H9 (cell line): ENCODE measurements around the gene SLC12A6. TPM values are rescaled to one million over a fixed set of nuclear protein-coding genes. Genes with fewer than 3 reads are reported as not detected.

Source experiments
- DNase-seq: peaks from one replicate; pipeline ENCODE4 v3.0.0-alpha.2; 2017
- H2AFZ ChIP-seq: one replicate; pipeline ENCODE4 v1.6.1; 2013; ENCODE audit warnings: mild to moderate bottlenecking, low read length, control low read depth, moderate library complexity
- H2AK5ac ChIP-seq: 2 replicates; pipeline ENCODE4 v1.6.1; 2013; ENCODE audit warnings: low read length, control low read depth, mixed read lengths; ENCODE audit not compliant: insufficient read length
- H2BK120ac ChIP-seq: one replicate; pipeline ENCODE4 v1.6.1; 2013; ENCODE audit warnings: low read depth, mild to moderate bottlenecking, low read length, control low read depth, inconsistent platforms; ENCODE audit not compliant: poor library complexity, severe bottlenecking
- H2BK12ac ChIP-seq: 2 replicates; pipeline ENCODE4 v1.6.1; 2013; ENCODE audit warnings: low read length, control low read depth, mixed read lengths, low read depth; ENCODE audit not compliant: insufficient read length
- H2BK15ac ChIP-seq: 2 replicates; pipeline ENCODE4 v1.6.1; 2013; ENCODE audit warnings: low read depth, low read length, control low read depth
- H2BK20ac ChIP-seq: one replicate; pipeline ENCODE4 v1.6.1; 2013; ENCODE audit warnings: low read depth, mild to moderate bottlenecking, low read length, control low read depth, inconsistent platforms; ENCODE audit not compliant: poor library complexity, severe bottlenecking
- H2BK5ac ChIP-seq: 2 replicates; pipeline ENCODE4 v1.6.1; 2013; ENCODE audit warnings: low read length, control low read depth, mixed read lengths; ENCODE audit not compliant: insufficient read length
- H3K14ac ChIP-seq: 2 replicates; pipeline ENCODE4 v1.6.1; 2013; ENCODE audit warnings: low read length, control low read depth; ENCODE audit not compliant: insufficient read depth
- H3K18ac ChIP-seq: 2 replicates; pipeline ENCODE4 v1.6.1; 2013; ENCODE audit warnings: low read depth, mild to moderate bottlenecking, mixed read lengths, low read length, control low read depth; ENCODE audit not compliant: insufficient read length
- H3K23ac ChIP-seq: 2 replicates; pipeline ENCODE4 v1.6.1; 2013; ENCODE audit warnings: low read length, control low read depth, mixed read lengths, low read depth; ENCODE audit not compliant: insufficient read length
- H3K23me2 ChIP-seq: 2 replicates; pipeline ENCODE4 v1.6.1; 2013; ENCODE audit warnings: low read depth, mild to moderate bottlenecking, mixed read lengths, low read length, control low read depth; ENCODE audit not compliant: insufficient read length, poor library complexity, severe bottlenecking
- H3K27ac ChIP-seq: 2 replicates; pipeline ENCODE4 v1.5.1; 2013; ENCODE audit warnings: low read length, control low read depth, mixed read lengths, low read depth; ENCODE audit not compliant: insufficient read length
- H3K27me3 ChIP-seq: 2 replicates; pipeline ENCODE4 v1.6.1; 2013; ENCODE audit warnings: low read length, control low read depth, inconsistent platforms; ENCODE audit not compliant: insufficient read depth
- H3K4ac ChIP-seq: 2 replicates; pipeline ENCODE4 v1.6.1; 2013; ENCODE audit warnings: low read depth, mild to moderate bottlenecking, control low read depth, inconsistent platforms, low read length, moderate library complexity
- H3K4me1 ChIP-seq: 2 replicates; pipeline ENCODE4 v1.6.1; 2013; ENCODE audit warnings: low read length, control low read depth, inconsistent platforms; ENCODE audit not compliant: insufficient read depth
- H3K4me2 ChIP-seq: 2 replicates; pipeline ENCODE4 v1.6.1; 2013; ENCODE audit warnings: low read length, control low read depth, mixed read lengths; ENCODE audit not compliant: insufficient read length, insufficient read depth
- H3K56ac ChIP-seq: 2 replicates; pipeline ENCODE4 v1.6.1; 2013; ENCODE audit warnings: low read depth, mild to moderate bottlenecking, mixed read lengths, low read length, control low read depth; ENCODE audit not compliant: insufficient read length
- H3K79me1 ChIP-seq: 2 replicates; pipeline ENCODE4 v1.6.1; 2013; ENCODE audit warnings: low read depth, mild to moderate bottlenecking, moderate library complexity, low read length, control low read depth, inconsistent platforms; ENCODE audit not compliant: insufficient read depth, poor library complexity, severe bottlenecking
- H3K79me2 ChIP-seq: 2 replicates; pipeline ENCODE4 v1.6.1; 2013; ENCODE audit warnings: low read length, control low read depth, inconsistent platforms; ENCODE audit not compliant: insufficient read depth
- H3K9ac ChIP-seq: 2 replicates; pipeline ENCODE4 v1.6.1; 2013; ENCODE audit warnings: low read length, control low read depth, mixed read lengths; ENCODE audit not compliant: insufficient read length; ENCODE audit errors: extremely low read depth
- H3K9me3 ChIP-seq: one replicate; pipeline ENCODE4 v1.6.1; 2013; ENCODE audit warnings: low read depth, low read length, inconsistent platforms; ENCODE audit not compliant: control insufficient read depth
- H3T11ph ChIP-seq: one replicate; pipeline ENCODE4 v1.6.1; 2013; ENCODE audit warnings: mild to moderate bottlenecking, low read length, control low read depth, inconsistent platforms
- H4K20me1 ChIP-seq: one replicate; pipeline ENCODE4 v1.6.1; 2013; ENCODE audit not compliant: control insufficient read depth, insufficient read length, insufficient read depth
- H4K5ac ChIP-seq: 2 replicates; pipeline ENCODE4 v1.6.1; 2013; ENCODE audit warnings: low read depth, mild to moderate bottlenecking, mixed read lengths, low read length, control low read depth; ENCODE audit not compliant: insufficient read length
- H4K8ac ChIP-seq: replicated peaks from 2 replicates; pipeline ENCODE4 v1.6.1; 2013; ENCODE audit warnings: low read length, control low read depth, mixed read lengths, low read depth; ENCODE audit not compliant: insufficient read length
- H4K91ac ChIP-seq: 2 replicates; pipeline ENCODE4 v1.6.1; 2013; ENCODE audit warnings: low read depth, mild to moderate bottlenecking, moderate library complexity, mixed read lengths, low read length, control low read depth; ENCODE audit not compliant: insufficient read length
- H3K27ac Mint-ChIP-seq, 3 experiments: 2 replicates in 2 of 3; 3 replicates in 1 of 3; pipeline ENCODE4 v1.8.0; 2020 to 2021; ENCODE audit warnings: mixed read lengths in 3 of 3, mild to moderate bottlenecking in 1 of 3, moderate library complexity in 1 of 3
- H3K27me3 Mint-ChIP-seq: 2 replicates; pipeline ENCODE4 v1.8.0; 2021; ENCODE audit warnings: low read depth, mild to moderate bottlenecking, moderate library complexity, mixed read lengths
- H3K36me3 Mint-ChIP-seq, 3 experiments: 2 replicates in 2 of 3; 3 replicates in 1 of 3; pipeline ENCODE4 v1.8.0; 2020 to 2021; ENCODE audit warnings: low read depth in 3 of 3, mixed read lengths in 3 of 3; ENCODE audit not compliant: insufficient read depth in 1 of 3
- H3K4me1 Mint-ChIP-seq, 2 experiments: 2 replicates each; pipeline ENCODE4 v1.8.0; 2020; ENCODE audit warnings: mixed read lengths in 2 of 2
- H3K4me3 Mint-ChIP-seq, 2 experiments: 2 replicates in 1 of 2; 3 replicates in 1 of 2; pipeline ENCODE4 v1.8.0; 2020 to 2021; ENCODE audit warnings: mild to moderate bottlenecking in 2 of 2, mixed read lengths in 2 of 2, moderate library complexity in 1 of 2
- H3K9me3 Mint-ChIP-seq, 2 experiments: 2 replicates in 1 of 2; 3 replicates in 1 of 2; pipeline ENCODE4 v1.8.0; 2020; ENCODE audit warnings: mild to moderate bottlenecking in 2 of 2, mixed read lengths in 2 of 2, moderate library complexity in 1 of 2
- WGBS: extraction: QIAGEN DNeasy Blood & Tissue Kit; methylation state at CpG from one replicate; pipeline ENCODE4 v1.1.7; 2013; ENCODE audit warnings: missing lambda C conversion rate, low lambda C conversion rate, mixed read lengths; ENCODE audit not compliant: insufficient read length; ENCODE audit errors: extremely low coverage; 5-methylcytosine and 5-hydroxymethylcytosine counted together
- total RNA-seq: library from RNA; stranded (reverse); gene quantifications from 2 replicates; pipeline ENCODE4 v1.2.1, GENCODE V29; 2021
- TF ChIP-seq, protein P1 (sequence below): fragments of 200-600 bp; sonication (generic); conservative IDR thresholded peaks from 3 replicates; pipeline ENCODE4 v1.8.0; 2021; ENCODE audit warnings: antibody characterized with exemption, mild to moderate bottlenecking

Gene SLC12A6
- total RNA-seq, 1 experiment from 2014 or later: 11.1 TPM

DNA sequence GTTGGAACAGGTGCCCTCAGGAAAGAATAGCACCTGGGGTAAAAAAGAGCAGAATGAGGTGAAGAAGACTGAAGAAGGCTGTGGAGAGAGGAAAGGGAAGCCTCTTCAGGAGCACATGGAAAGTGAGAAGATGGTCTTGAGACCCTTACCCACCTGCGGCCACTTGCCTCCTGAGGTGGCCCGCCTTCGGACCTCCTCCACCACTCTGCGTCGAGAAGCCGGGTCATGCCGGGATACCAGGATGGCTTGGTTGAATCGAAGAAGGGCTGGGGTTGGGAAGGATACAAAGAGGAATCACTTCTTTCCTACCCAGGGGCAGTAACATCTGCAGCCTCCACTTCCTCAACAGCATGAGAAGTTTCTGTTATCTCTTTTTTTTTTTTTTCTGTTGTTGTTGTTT, 26.5 kb upstream of the SLC12A6 start:
- Histone ChIP-seq H3K4me2 (no peak overlapping the region), H3K23ac (no peak overlapping the region), H3K4me1 (peaks cover 6% of the 10 kb centered on the region; the same call in 1 of the 2 replicates), H3K4ac (no peak overlapping the region), H3K27ac (no peak overlapping the region), H2BK12ac (no peak overlapping the region), H3K14ac (no peak overlapping the region), H2AK5ac (no peak overlapping the region), H4K8ac (no peak overlapping the region), H3K23me2 (peaks cover 12% of the 10 kb centered on the region), H3K79me1 (peaks cover 9% of the 10 kb centered on the region), H2BK20ac (no peak overlapping the region), H3K27me3 (no peaks in the 10 kb centered on the region), H2AFZ (no peak overlapping the region), H2BK120ac (no peak overlapping the region), H3K79me2 (peaks cover 6% of the 10 kb centered on the region; the same call in 1 of the 2 replicates), H2BK15ac (no peak overlapping the region), H3K9ac (no peak overlapping the region), H3K56ac (no peak overlapping the region), H2BK5ac (no peak overlapping the region), H4K5ac (no peak overlapping the region), H3K18ac (no peak overlapping the region), H3T11ph (no peak overlapping the region), H3K9me3 (no peaks in the 10 kb centered on the region), H4K20me1 (no peaks in the 10 kb centered on the region), H4K91ac (no peak overlapping the region)
- Mint-ChIP-seq H3K9me3 (no peaks in the 10 kb centered on the region; a peak in 1 of 5 replicates), H3K4me3 (no peak overlapping the region), H3K27ac (no peak overlapping the region), H3K27me3 (no peaks in the 10 kb centered on the region; the same call in 1 of the 2 replicates), H3K36me3 (peaks cover 22 to 46% (median 45%) of the 10 kb centered on the region in 3 experiments; a peak in 6 of 7 replicates), H3K4me1 (peaks cover 23 to 32% of the 10 kb centered on the region in 2 experiments)
- no peak for DNase-seq
- TF ChIP-seq, protein P1, sequence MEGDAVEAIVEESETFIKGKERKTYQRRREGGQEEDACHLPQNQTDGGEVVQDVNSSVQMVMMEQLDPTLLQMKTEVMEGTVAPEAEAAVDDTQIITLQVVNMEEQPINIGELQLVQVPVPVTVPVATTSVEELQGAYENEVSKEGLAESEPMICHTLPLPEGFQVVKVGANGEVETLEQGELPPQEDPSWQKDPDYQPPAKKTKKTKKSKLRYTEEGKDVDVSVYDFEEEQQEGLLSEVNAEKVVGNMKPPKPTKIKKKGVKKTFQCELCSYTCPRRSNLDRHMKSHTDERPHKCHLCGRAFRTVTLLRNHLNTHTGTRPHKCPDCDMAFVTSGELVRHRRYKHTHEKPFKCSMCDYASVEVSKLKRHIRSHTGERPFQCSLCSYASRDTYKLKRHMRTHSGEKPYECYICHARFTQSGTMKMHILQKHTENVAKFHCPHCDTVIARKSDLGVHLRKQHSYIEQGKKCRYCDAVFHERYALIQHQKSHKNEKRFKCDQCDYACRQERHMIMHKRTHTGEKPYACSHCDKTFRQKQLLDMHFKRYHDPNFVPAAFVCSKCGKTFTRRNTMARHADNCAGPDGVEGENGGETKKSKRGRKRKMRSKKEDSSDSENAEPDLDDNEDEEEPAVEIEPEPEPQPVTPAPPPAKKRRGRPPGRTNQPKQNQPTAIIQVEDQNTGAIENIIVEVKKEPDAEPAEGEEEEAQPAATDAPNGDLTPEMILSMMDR: no peak
- WGBS: no CpG with 5 or more reads among the region's 8 CpGs
